ENCODE results near the gene IGF2. TPM values are rescaled to one million over a fixed set of nuclear protein-coding genes. Genes with fewer than 3 reads are reported as not detected.

Gene IGF2
- polyA plus RNA-seq, 1 donor (not counting 4 experiments of a cell fraction or from before 2014, with no cell fraction given): not detected

DNA sequence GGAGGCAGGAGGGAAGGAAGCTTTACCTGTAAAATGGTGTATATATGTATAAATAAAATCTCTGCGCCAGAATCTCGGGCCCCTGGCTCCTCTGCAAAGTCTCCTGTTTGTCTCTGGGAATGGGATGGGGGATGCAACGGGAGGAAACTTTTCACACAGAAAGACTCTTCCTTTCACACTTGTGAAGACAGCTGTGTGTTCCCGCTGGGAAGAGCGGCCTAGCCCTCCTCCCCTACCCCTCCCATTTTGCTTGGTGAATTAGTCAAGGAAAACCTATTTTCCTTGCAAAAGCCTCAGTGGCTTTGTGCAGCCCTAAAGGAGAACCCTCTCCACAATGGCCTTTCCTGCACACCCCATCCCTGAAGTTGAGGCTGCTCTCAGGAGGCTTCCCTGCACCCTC, 9.4 kb upstream of the IGF2 start:
- Histone ChIP-seq H3K4me2 (ENCODE audit: control insufficient read depth, extremely low read depth, insufficient read depth, low read depth, low read length) (no peak overlapping the region), H3K79me2 (ENCODE audit: control insufficient read depth, insufficient read depth, low read length) (no peaks in the 10 kb centered on the region), H3K4me1 (ENCODE audit: control insufficient read depth, extremely low read depth, insufficient read depth, low read length) (peaks cover 7% of the 10 kb centered on the region), H3K4me3 (ENCODE audit: control insufficient read depth in 2 of 3, extremely low read depth in 1 of 3, insufficient read depth in 2 of 3, low read depth in 1 of 3, low read length in 3 of 3) (no peak overlapping the region), H4K20me1 (ENCODE audit: control insufficient read depth, extremely low read depth, insufficient read depth, low read length) (peaks cover 6% of the 10 kb centered on the region), H3K9me3 (ENCODE audit: control insufficient read depth, low read depth, low read length) (no peaks in the 10 kb centered on the region), H2AFZ (ENCODE audit: control insufficient read depth, low read length) (no peak overlapping the region), H3K27ac (ENCODE audit: control insufficient read depth, insufficient read depth, low read length) (no peak overlapping the region), H3K27me3 (ENCODE audit: control insufficient read depth, extremely low read depth, insufficient read depth, low read length) (peaks cover 79% of the 10 kb centered on the region), H3K36me3 (ENCODE audit: control insufficient read depth in 2 of 2, extremely low read depth in 1 of 2, insufficient read depth in 2 of 2, low read length in 2 of 2) (no peaks in the 10 kb centered on the region), H3K9me1 (ENCODE audit: control insufficient read depth, extremely low read depth, insufficient read depth, low read length) (no peaks in the 10 kb centered on the region), H3K9ac (ENCODE audit: control insufficient read depth, extremely low read depth, insufficient read depth, low read length) (no peak overlapping the region)
- TF ChIP-seq, protein P1, sequence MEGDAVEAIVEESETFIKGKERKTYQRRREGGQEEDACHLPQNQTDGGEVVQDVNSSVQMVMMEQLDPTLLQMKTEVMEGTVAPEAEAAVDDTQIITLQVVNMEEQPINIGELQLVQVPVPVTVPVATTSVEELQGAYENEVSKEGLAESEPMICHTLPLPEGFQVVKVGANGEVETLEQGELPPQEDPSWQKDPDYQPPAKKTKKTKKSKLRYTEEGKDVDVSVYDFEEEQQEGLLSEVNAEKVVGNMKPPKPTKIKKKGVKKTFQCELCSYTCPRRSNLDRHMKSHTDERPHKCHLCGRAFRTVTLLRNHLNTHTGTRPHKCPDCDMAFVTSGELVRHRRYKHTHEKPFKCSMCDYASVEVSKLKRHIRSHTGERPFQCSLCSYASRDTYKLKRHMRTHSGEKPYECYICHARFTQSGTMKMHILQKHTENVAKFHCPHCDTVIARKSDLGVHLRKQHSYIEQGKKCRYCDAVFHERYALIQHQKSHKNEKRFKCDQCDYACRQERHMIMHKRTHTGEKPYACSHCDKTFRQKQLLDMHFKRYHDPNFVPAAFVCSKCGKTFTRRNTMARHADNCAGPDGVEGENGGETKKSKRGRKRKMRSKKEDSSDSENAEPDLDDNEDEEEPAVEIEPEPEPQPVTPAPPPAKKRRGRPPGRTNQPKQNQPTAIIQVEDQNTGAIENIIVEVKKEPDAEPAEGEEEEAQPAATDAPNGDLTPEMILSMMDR (optimal IDR thresholded peaks at IDR 0.05 in 1 of 3, IDR thresholded peaks at IDR 0.05 in 1 of 3, conservative IDR thresholded peaks at IDR 0.05 in 1 of 3; ENCODE audit: extremely low read depth in 1 of 3, insufficient read depth in 2 of 3, low read length in 3 of 3): no peak
- no peak for TF ChIP-seq EZH2 (IDR thresholded peaks at IDR 0.05; ENCODE audit: low read length)
- FAIRE-seq (no peak), DNase-seq (ENCODE audit: low read depth, low spot score) (no peak)
- dilution Hi-C loops (cut with MboI; ENCODE audit: extremely low pct_ligation_motif_present, low sequenced_read_pairs): no loop called here

DNA sequence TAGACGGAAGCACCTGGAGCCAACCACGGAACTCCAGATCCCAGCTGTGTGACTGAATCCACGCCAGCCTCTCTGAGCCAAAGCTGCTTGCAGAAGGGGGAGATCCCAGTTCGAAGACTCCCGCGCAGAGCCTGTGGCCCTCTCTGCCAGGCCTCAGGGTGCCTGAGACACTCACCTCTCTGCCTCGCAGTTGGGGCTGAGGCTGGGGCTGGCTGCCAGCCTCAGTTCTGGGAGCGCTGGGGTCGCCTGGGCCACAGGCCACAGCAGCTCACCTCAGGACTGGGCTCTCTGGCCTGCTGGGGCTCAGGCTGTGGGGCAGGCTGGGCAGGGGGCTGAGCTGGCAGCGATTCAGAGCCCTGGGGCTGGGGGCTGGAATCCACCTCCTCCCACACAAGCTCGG, 8.2 kb upstream of the IGF2 start:
- TF ChIP-seq EZH2 (IDR thresholded peaks at IDR 0.05; ENCODE audit: low read length): no peak
- TF ChIP-seq, protein P1 (optimal IDR thresholded peaks at IDR 0.05 in 1 of 3, IDR thresholded peaks at IDR 0.05 in 1 of 3, conservative IDR thresholded peaks at IDR 0.05 in 1 of 3; ENCODE audit: extremely low read depth in 1 of 3, insufficient read depth in 2 of 3, low read length in 3 of 3): no peak
- H3K27ac ChIP-seq (ENCODE audit: control insufficient read depth, insufficient read depth, low read length): no peak overlapping the region
- H4K20me1 ChIP-seq (ENCODE audit: control insufficient read depth, extremely low read depth, insufficient read depth, low read length): peaks cover 11% of the 10 kb centered on the region
- no peak overlapping the region for H3K9ac ChIP-seq (ENCODE audit: control insufficient read depth, extremely low read depth, insufficient read depth, low read length)
- peaks cover 84% of the 10 kb centered on the region for H3K27me3 ChIP-seq (ENCODE audit: control insufficient read depth, extremely low read depth, insufficient read depth, low read length)
- H3K4me2 ChIP-seq (ENCODE audit: control insufficient read depth, extremely low read depth, insufficient read depth, low read depth, low read length): no peak overlapping the region
- no peaks in the 10 kb centered on the region for H3K79me2 ChIP-seq (ENCODE audit: control insufficient read depth, insufficient read depth, low read length)
- no peaks in the 10 kb centered on the region for H3K9me1 ChIP-seq (ENCODE audit: control insufficient read depth, extremely low read depth, insufficient read depth, low read length)
- no peaks in the 10 kb centered on the region for H3K9me3 ChIP-seq (ENCODE audit: control insufficient read depth, low read depth, low read length)
- no peak overlapping the region for H2AFZ ChIP-seq (ENCODE audit: control insufficient read depth, low read length)
- H3K4me1 ChIP-seq (ENCODE audit: control insufficient read depth, extremely low read depth, insufficient read depth, low read length): peaks cover 16% of the 10 kb centered on the region
- H3K36me3 ChIP-seq (ENCODE audit: control insufficient read depth in 2 of 2, extremely low read depth in 1 of 2, insufficient read depth in 2 of 2, low read length in 2 of 2): no peaks in the 10 kb centered on the region
- DNase-seq (ENCODE audit: low read depth, low spot score) (no peak), FAIRE-seq (no peak)
- dilution Hi-C loops (cut with MboI; ENCODE audit: extremely low pct_ligation_motif_present, low sequenced_read_pairs): no loop called here
- H3K4me3 ChIP-seq (ENCODE audit: control insufficient read depth in 2 of 3, extremely low read depth in 1 of 3, insufficient read depth in 2 of 3, low read depth in 1 of 3, low read length in 3 of 3): no peak overlapping the region
